ENCODE measurements around the gene EVX2. TPM values are rescaled to one million over a fixed set of nuclear protein-coding genes. Genes with fewer than 3 reads are reported as not detected.

Gene EVX2
- polyA plus RNA-seq, 1 donor from 2014 or later, result not detected

DNA sequence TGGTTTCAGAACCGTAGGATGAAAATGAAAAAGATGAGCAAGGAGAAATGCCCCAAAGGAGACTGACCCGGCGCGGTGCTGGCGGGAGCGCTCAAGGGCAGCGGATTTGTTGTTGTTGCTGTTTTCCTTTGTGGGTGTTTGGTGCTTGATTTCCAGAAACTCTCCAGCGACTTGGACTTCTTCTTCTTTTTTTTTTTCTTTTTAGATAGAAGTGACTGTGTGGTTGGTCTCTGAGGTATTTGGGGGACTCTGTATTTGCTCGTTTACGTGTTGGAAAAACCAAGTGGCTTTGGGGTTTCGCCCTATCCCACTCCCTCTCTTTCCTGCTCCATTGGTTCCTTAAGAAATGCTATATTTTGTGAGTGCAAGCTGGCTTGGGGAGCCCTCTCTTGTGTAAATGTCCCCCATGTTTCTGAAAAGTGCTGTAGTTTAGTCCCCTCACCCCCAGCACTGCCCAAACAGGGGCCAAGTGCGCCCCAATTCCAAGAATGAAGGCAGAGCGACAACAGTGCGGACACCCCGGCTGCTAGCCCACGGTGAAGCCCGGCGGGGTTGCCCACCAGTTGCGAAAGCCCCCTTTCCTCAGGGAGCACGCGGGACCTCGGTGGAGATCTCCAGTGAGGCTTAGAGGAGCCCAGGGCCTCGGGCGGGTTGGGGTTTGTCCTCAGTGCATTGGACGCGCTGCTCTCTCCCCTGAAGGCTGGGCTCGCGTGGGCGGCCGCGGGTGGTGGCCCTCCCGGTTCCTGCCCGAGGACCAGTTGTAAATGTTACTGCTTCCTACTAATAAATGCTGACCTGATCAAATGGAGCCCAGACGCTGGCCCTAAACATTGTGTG is 40.6 kb upstream of the EVX2 start:
- H3K9me3 ChIP-seq (ENCODE audit: low read length), result no peaks in the 10 kb centered on the region
- no peaks in the 10 kb centered on the region for H3K36me3 ChIP-seq (ENCODE audit: insufficient read depth, low read length)
- H3K4me2 ChIP-seq (ENCODE audit: low read length), result no peak overlapping the region
- H3K4me3 ChIP-seq (ENCODE audit: low read length), result no peak overlapping the region
- H3F3A ChIP-seq (ENCODE audit: insufficient read depth, low read length, poor library complexity, severe bottlenecking), result no peaks in the 10 kb centered on the region
- H3K79me2 ChIP-seq (replicated peaks; ENCODE audit: insufficient read depth, low read length), result no peaks in the 10 kb centered on the region
- no peaks in the 10 kb centered on the region for H3K9me2 ChIP-seq (ENCODE audit: insufficient read depth, low read length)
- H3K9ac ChIP-seq (ENCODE audit: low read length), result no peak overlapping the region
- no peak overlapping the region for H3K27ac ChIP-seq (ENCODE audit: low read length)
- H3K27me3 ChIP-seq (ENCODE audit: insufficient read depth, low read depth, low read length), result peaks cover 100% of the 10 kb centered on the region
- H2AFZ ChIP-seq (ENCODE audit: low read depth, low read length), result no peak overlapping the region
- no peaks in the 10 kb centered on the region for H4K20me1 ChIP-seq (ENCODE audit: insufficient read depth)
- TF ChIP-seq TAF1 (IDR thresholded peaks at IDR 0.05; ENCODE audit: low read depth) (no peak), CTCF (IDR thresholded peaks at IDR 0.05; ENCODE audit: poor library complexity, severe bottlenecking) (no peak), EZH2 (IDR thresholded peaks at IDR 0.05; ENCODE audit: borderline replicate concordance, insufficient read depth, low read length, poor library complexity, severe bottlenecking) (peak; percentile 22), EP300 (conservative IDR thresholded peaks at IDR 0.05; ENCODE audit: poor library complexity, severe bottlenecking) (no peak)

DNA sequence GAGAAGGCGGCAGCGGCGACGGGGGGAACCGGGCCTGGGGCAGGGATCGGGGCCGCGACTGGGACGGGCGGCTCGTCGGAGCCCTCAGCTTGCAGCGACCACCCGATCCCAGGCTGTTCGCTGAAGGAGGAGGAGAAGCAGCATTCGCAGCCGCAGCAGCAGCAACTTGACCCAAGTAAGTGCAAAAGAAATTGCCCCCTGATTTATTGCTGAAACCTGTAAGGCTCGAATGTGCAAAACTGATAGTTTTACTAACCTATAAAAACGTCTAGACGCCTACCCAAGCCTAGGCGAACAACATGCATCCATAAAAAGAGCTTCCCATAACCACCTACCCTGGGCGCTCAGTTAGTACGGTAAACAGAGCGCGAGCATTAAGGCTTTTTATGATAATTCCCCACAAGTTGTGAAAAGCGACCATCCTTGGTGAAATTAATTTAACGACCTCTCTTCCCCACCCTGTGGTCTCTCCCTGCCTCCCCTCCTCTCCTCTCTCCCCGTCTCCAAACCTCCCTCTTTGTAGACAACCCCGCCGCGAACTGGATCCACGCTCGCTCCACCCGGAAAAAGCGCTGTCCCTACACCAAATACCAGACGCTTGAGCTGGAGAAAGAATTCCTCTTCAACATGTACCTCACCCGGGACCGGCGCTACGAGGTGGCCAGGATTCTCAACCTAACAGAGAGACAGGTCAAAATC is 39.8 kb upstream of the EVX2 start:
- no peak overlapping the region for H3K27ac ChIP-seq (ENCODE audit: low read length)
- no peaks in the 10 kb centered on the region for H3K9me2 ChIP-seq (ENCODE audit: insufficient read depth, low read length)
- peak overlapping the region; percentile 59 for H3K4me3 ChIP-seq (ENCODE audit: low read length)
- H3K79me2 ChIP-seq (replicated peaks; ENCODE audit: insufficient read depth, low read length), result no peaks in the 10 kb centered on the region
- peaks cover 99% of the 10 kb centered on the region for H3K27me3 ChIP-seq (ENCODE audit: insufficient read depth, low read depth, low read length)
- TF ChIP-seq MXI1 (conservative IDR thresholded peaks at IDR 0.05; ENCODE audit: poor library complexity, severe bottlenecking), result no peak
- TF ChIP-seq EZH2 (IDR thresholded peaks at IDR 0.05; ENCODE audit: borderline replicate concordance, insufficient read depth, low read length, poor library complexity, severe bottlenecking), result peak; percentile 65
- no peak overlapping the region for H3K9ac ChIP-seq (ENCODE audit: low read length)
- no peak overlapping the region for H3K4me2 ChIP-seq (ENCODE audit: low read length)
- H3K36me3 ChIP-seq (ENCODE audit: insufficient read depth, low read length), result no peaks in the 10 kb centered on the region
- peaks cover 3% of the 10 kb centered on the region for H3K9me3 ChIP-seq (ENCODE audit: low read length)
- H3F3A ChIP-seq (ENCODE audit: insufficient read depth, low read length, poor library complexity, severe bottlenecking), result no peaks in the 10 kb centered on the region
- no peak overlapping the region for H2AFZ ChIP-seq (ENCODE audit: low read depth, low read length)
- H4K20me1 ChIP-seq (ENCODE audit: insufficient read depth), result no peaks in the 10 kb centered on the region

DNA sequence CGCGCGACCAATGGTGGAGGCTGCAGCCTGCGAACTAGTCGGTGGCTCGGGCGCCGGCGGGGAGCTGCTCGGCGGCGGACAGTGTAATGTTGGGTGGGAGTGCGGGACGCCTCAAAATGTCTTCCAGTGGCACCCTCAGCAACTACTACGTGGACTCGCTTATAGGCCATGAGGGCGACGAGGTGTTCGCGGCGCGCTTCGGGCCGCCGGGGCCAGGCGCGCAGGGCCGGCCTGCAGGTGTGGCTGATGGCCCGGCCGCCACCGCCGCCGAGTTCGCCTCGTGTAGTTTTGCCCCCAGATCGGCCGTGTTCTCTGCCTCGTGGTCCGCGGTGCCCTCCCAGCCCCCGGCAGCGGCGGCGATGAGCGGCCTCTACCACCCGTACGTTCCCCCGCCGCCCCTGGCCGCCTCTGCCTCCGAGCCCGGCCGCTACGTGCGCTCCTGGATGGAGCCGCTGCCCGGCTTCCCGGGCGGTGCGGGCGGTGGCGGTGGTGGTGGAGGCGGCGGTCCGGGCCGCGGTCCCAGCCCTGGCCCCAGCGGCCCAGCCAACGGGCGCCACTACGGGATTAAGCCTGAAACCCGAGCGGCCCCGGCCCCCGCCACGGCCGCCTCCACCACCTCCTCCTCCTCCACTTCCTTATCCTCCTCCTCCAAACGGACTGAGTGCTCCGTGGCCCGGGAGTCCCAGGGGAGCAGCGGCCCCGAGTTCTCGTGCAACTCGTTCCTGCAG is 39.1 kb upstream of the EVX2 start, which contains the start of gene HOXD9:
TSS of gene HOXD9 (plus strand) at position 37 of the 728 bp plus-strand sequence. CDS start at position 87, 50 bp downstream.
- no peaks in the 10 kb centered on the region for H3K79me2 ChIP-seq (replicated peaks; ENCODE audit: insufficient read depth, low read length)
- no peak within 1 kb of the TSS for H3K4me2 ChIP-seq (ENCODE audit: low read length)
- peaks cover 99% of the 10 kb centered on the region for H3K27me3 ChIP-seq (ENCODE audit: insufficient read depth, low read depth, low read length)
- H4K20me1 ChIP-seq (ENCODE audit: insufficient read depth), result no peaks in the 10 kb centered on the region
- no peaks in the 10 kb centered on the region for H3K36me3 ChIP-seq (ENCODE audit: insufficient read depth, low read length)
- H2AFZ ChIP-seq (ENCODE audit: low read depth, low read length), result no peak within 1 kb of the TSS
- peak within 1 kb of the TSS; percentile 59 for H3K4me3 ChIP-seq (ENCODE audit: low read length)
- no peak within 1 kb of the TSS for H3K9ac ChIP-seq (ENCODE audit: low read length)
- H3K27ac ChIP-seq (ENCODE audit: low read length), result no peak within 1 kb of the TSS
- H3K9me3 ChIP-seq (ENCODE audit: low read length), result peaks cover 3% of the 10 kb centered on the region
- H3F3A ChIP-seq (ENCODE audit: insufficient read depth, low read length, poor library complexity, severe bottlenecking), result no peaks in the 10 kb centered on the region
- no peaks in the 10 kb centered on the region for H3K9me2 ChIP-seq (ENCODE audit: insufficient read depth, low read length)
- TF ChIP-seq EZH2 (IDR thresholded peaks at IDR 0.05; ENCODE audit: borderline replicate concordance, insufficient read depth, low read length, poor library complexity, severe bottlenecking) (peak; percentile 97), TAF1 (IDR thresholded peaks at IDR 0.05; ENCODE audit: low read depth) (no peak), SMC3 (conservative IDR thresholded peaks at IDR 0.05; ENCODE audit: poor library complexity) (no peak), RAD21 (conservative IDR thresholded peaks at IDR 0.05) (no peak), CTCF (IDR thresholded peaks at IDR 0.05; ENCODE audit: poor library complexity, severe bottlenecking) (no peak)
